Body of pancreas (tissue), 4 donors: Measurements from ENCODE around the gene DTHD1.

Experiments
- POLR2A ChIP-seq, 3 donors: fragments of 450-650 bp; IDR thresholded peaks; one replicate each; pipeline ENCODE4 v1.6.1; 2016; ENCODE audit warnings: antibody characterized with exemption in 3 of 3, mild to moderate bottlenecking in 2 of 3
- TF ChIP-seq, protein P1 (sequence below), 7 experiments: fragments of 450-650 bp in 4 of 7; fragments of 200-600 bp in 3 of 7; sonication (generic) in 3 of 7; IDR thresholded peaks; one replicate each; pipeline ENCODE4 v1.5.1; 2016 to 2019; ENCODE audit warnings: antibody characterized with exemption in 7 of 7

DNA sequence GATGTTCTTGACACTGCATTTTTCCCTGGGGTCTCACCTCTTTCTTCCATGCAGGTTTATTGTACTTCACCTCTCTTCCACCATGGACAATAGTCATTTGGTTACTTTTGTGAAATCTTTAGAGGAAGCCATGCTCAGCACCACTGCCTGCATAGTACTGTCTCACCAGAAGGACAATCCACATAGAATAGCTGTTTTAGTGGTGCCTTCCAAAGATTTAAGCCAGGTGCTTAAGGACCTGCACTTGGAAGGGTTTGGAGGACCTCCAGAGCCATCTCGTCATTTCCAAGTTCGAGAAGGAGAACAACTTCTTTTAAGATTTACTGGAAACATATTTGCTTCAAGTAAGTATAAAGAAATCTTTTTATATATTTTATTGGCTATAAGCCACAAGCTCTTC is 26.7 kb downstream of the DTHD1 start:
- no peak for TF ChIP-seq POLR2A (IDR thresholded peaks at IDR 0.05)
- TF ChIP-seq, protein P1, sequence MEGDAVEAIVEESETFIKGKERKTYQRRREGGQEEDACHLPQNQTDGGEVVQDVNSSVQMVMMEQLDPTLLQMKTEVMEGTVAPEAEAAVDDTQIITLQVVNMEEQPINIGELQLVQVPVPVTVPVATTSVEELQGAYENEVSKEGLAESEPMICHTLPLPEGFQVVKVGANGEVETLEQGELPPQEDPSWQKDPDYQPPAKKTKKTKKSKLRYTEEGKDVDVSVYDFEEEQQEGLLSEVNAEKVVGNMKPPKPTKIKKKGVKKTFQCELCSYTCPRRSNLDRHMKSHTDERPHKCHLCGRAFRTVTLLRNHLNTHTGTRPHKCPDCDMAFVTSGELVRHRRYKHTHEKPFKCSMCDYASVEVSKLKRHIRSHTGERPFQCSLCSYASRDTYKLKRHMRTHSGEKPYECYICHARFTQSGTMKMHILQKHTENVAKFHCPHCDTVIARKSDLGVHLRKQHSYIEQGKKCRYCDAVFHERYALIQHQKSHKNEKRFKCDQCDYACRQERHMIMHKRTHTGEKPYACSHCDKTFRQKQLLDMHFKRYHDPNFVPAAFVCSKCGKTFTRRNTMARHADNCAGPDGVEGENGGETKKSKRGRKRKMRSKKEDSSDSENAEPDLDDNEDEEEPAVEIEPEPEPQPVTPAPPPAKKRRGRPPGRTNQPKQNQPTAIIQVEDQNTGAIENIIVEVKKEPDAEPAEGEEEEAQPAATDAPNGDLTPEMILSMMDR (IDR thresholded peaks at IDR 0.05) = no peak
